RCC 7860 (cell line): Measurements from ENCODE around the gene SYTL4.
"Not testable (repeated sequence)": the region's sequence is repeated elsewhere in the genome, so short reads cannot be mapped to it uniquely, and the experiment has no call there.

Experiments used
- DNase-seq: peaks from one replicate; pipeline ENCODE4 v3.0.0-alpha.2; 2015; ENCODE audit warnings: low spot score
- FAIRE-seq: peaks from 2 replicates; lab custom pipeline; 2012; peaks lifted over from hg19 to GRCh38; lab: Jason Lieb, UNC

SYTL4 gene

GRCh38 chrX:100731441-100732281 lies at the start of gene SYTL4:
Gene SYTL4 (minus strand): TSS chrX:100732121. CDS start chrX:100702037, 30,084 bp downstream.
- FAIRE-seq, result no peak
- no peak for DNase-seq

- DNase-seq, FAIRE-seq: not testable (repeated sequence)
Observed at GRCh38 chrX:100769439-100769838, 37.5 kb upstream of the SYTL4 start.

- DNase-seq (peak; percentile 34), FAIRE-seq (peak; percentile 69)
Observed at GRCh38 chrX:100768679-100769338, 36.9 kb upstream of the SYTL4 start.

GRCh38 chrX:100750883-100751282 lies 19.0 kb upstream of the SYTL4 start:
- FAIRE-seq, result no peak
- no peak for DNase-seq

GRCh38 chrX:100748108-100748507 lies 16.2 kb upstream of the SYTL4 start:
- peak; percentile 35 for DNase-seq
- FAIRE-seq, result no peak

- FAIRE-seq, result no peak
Observed at GRCh38 chrX:100747703-100748102, 15.8 kb upstream of the SYTL4 start.

GRCh38 chrX:100747090-100747489 lies 15.2 kb upstream of the SYTL4 start:
- FAIRE-seq (no peak), DNase-seq (no peak)

More at GRCh38 chrX:100747703-100748102, 15.8 kb upstream of the SYTL4 start:
- DNase-seq, result no peak

GRCh38 chrX:100745806-100746537 lies 14.1 kb upstream of the SYTL4 start:
- DNase-seq (no peak), FAIRE-seq (no peak)

GRCh38 chrX:100745205-100745604 lies 13.3 kb upstream of the SYTL4 start:
- FAIRE-seq, result no peak

GRCh38 chrX:100743009-100743607 lies 11.2 kb upstream of the SYTL4 start:
- FAIRE-seq, result no peak
- no peak for DNase-seq

More at GRCh38 chrX:100745205-100745604, 13.3 kb upstream of the SYTL4 start:
- no peak for DNase-seq

- not testable (repeated sequence) for FAIRE-seq, DNase-seq
Observed at GRCh38 chrX:100724006-100724405, 7.9 kb downstream of the SYTL4 start.

- FAIRE-seq, result no peak
Observed at GRCh38 chrX:100721328-100721727, 10.6 kb downstream of the SYTL4 start.

GRCh38 chrX:100720301-100720700 lies 11.6 kb downstream of the SYTL4 start:
- no peak for FAIRE-seq

More at GRCh38 chrX:100721328-100721727, 10.6 kb downstream of the SYTL4 start:
- DNase-seq, result no peak

GRCh38 chrX:100719139-100719538 lies 12.8 kb downstream of the SYTL4 start:
- no peak for FAIRE-seq

More at GRCh38 chrX:100720301-100720700, 11.6 kb downstream of the SYTL4 start:
- no peak for DNase-seq

GRCh38 chrX:100717363-100717762 lies 14.6 kb downstream of the SYTL4 start:
- FAIRE-seq (no peak), DNase-seq (no peak)

More at GRCh38 chrX:100719139-100719538, 12.8 kb downstream of the SYTL4 start:
- DNase-seq, result no peak

GRCh38 chrX:100710816-100711215 lies 21.1 kb downstream of the SYTL4 start:
- FAIRE-seq (no peak), DNase-seq (no peak)

GRCh38 chrX:100704581-100705203 lies 27.2 kb downstream of the SYTL4 start:
- DNase-seq, result no peak
- no peak for FAIRE-seq

- FAIRE-seq, result no peak
- no peak for DNase-seq
Observed at GRCh38 chrX:100700809-100701208, 31.1 kb downstream of the SYTL4 start.

GRCh38 chrX:100698551-100698950 lies 33.4 kb downstream of the SYTL4 start:
- FAIRE-seq (no peak), DNase-seq (no peak)

- FAIRE-seq, result no peak
- DNase-seq, result no peak
Observed at GRCh38 chrX:100696699-100697351, 35.1 kb downstream of the SYTL4 start.
